K562 (cell line): ENCODE measurements around the gene CDYL. TPM values are rescaled to one million over a fixed set of nuclear protein-coding genes. Genes with fewer than 3 reads are reported as not detected.

Experiments used
- ARID3A ChIP-seq: IDR thresholded peaks from 2 replicates; pipeline ENCODE4 v1.6.1; 2012; ENCODE audit warnings: low read depth, low read length, improper control_type of control experiment, borderline replicate concordance
- ATF3 ChIP-seq, 2 experiments: fragments of 450-650 bp in 1 of 2; sonication (generic) in 1 of 2; formaldehyde crosslinking in 1 of 2; IDR thresholded peaks in 1 of 2; conservative IDR thresholded peaks in 1 of 2; 2 replicates each; pipeline versions ENCODE4 v1.6.1 to v1.8.1; 2016 to 2023; ENCODE audit warnings: mild to moderate bottlenecking in 2 of 2, moderate library complexity in 2 of 2, inconsistent platforms in 1 of 2, missing genetic modification reagents in 1 of 2
- BRF2 ChIP-seq: IDR thresholded peaks from 3 replicates; pipeline ENCODE4 v1.6.1; 2011; ENCODE audit warnings: borderline replicate concordance, mild to moderate bottlenecking; ENCODE audit not compliant: insufficient read length, insufficient read depth
- CBFA2T2 ChIP-seq: fragments of 450-650 bp; conservative IDR thresholded peaks from 2 replicates; pipeline ENCODE4 v1.6.1; 2017; ENCODE audit warnings: mild to moderate bottlenecking
- CBX1 ChIP-seq: sonication (generic); IDR thresholded peaks from 2 replicates; pipeline ENCODE4 v1.6.1; 2016; ENCODE audit warnings: antibody characterized with exemption, low read depth, mild to moderate bottlenecking
- CBX2 ChIP-seq: fragments of 200-600 bp; sonication (generic); IDR thresholded peaks from one replicate; pipeline ENCODE4 v1.6.1; 2012; ENCODE audit warnings: mild to moderate bottlenecking, low read length, inconsistent platforms; ENCODE audit not compliant: insufficient read depth, poor library complexity, severe bottlenecking
- CREB3 ChIP-seq: fragments of 450-650 bp; conservative IDR thresholded peaks from 2 replicates; pipeline ENCODE4 v1.6.1; 2016; ENCODE audit warnings: missing genetic modification characterization, low read depth, mild to moderate bottlenecking, missing compliant biosample characterization, moderate library complexity
- GTF2F1 ChIP-seq: IDR thresholded peaks from 2 replicates; pipeline ENCODE4 v1.6.1; 2011; ENCODE audit warnings: low read depth, low read length, improper control_type of control experiment
- HDAC8 ChIP-seq: fragments of 450-650 bp; IDR thresholded peaks from 2 replicates; pipeline ENCODE4 v1.6.1; 2016; ENCODE audit warnings: mild to moderate bottlenecking, missing genetic modification characterization, moderate library complexity, missing compliant biosample characterization
- HNRNPK ChIP-seq: fragments of 200-400 bp; formaldehyde crosslinking; IDR thresholded peaks from one replicate; pipeline ENCODE4 v1.6.1; 2018; ENCODE audit warnings: mild to moderate bottlenecking, low read depth, low read length; ENCODE audit not compliant: poor library complexity, severe bottlenecking
- NCOA1 ChIP-seq: fragments of 450-650 bp; IDR thresholded peaks from 2 replicates; pipeline ENCODE4 v1.6.1; 2016; ENCODE audit warnings: low read depth
- NCOA6 ChIP-seq: fragments of 450-650 bp; IDR thresholded peaks from 2 replicates; pipeline ENCODE4 v1.6.1; 2017; ENCODE audit warnings: mild to moderate bottlenecking
- SMARCA4 ChIP-seq: fragments of 450-650 bp; IDR thresholded peaks from 2 replicates; pipeline ENCODE4 v1.6.1; 2016
- SREBF2 ChIP-seq: sonication (generic); formaldehyde crosslinking; IDR thresholded peaks from 2 replicates; pipeline ENCODE4 v1.4.0; 2020; ENCODE audit warnings: mild to moderate bottlenecking, missing genetic modification reagents
- ZC3H4 ChIP-seq: sonication (generic); formaldehyde crosslinking; IDR thresholded peaks from 2 replicates; pipeline ENCODE4 v1.9.0; 2021; ENCODE audit warnings: missing genetic modification reagents, borderline replicate concordance
- ZNF512 ChIP-seq: IDR thresholded peaks from 2 replicates; pipeline ENCODE4 v1.6.1; 2016; ENCODE audit warnings: missing genetic modification characterization, missing compliant biosample characterization
- polyA plus RNA-seq, 8 experiments: library from polyadenylated mRNA; depleted of rRNA in 4 of 8; stranded (reverse) in 5 of 8; unstranded in 3 of 8; fragments of >200 nt; fragmentation: Nextera tagmentation in 2 of 8; fragmentation: Illumina TruSeq in 1 of 8; extraction: Ambion mirVana in 2 of 8; extraction: Trizol in 1 of 8; gene quantifications; 2 replicates each; pipeline versions ENCODE4 v1.2.1 to v1.2.3, GENCODE V29; 2011 to 2014; ENCODE audit warnings: inconsistent platforms in 1 of 8, missing spikeins in 1 of 8
- total RNA-seq, 7 experiments: library from RNA; depleted of rRNA in 6 of 7; stranded (reverse); fragments of >200 nt in 6 of 7; fragmentation: Illumina TruSeq in 2 of 7; extraction: Trizol in 2 of 7; gene quantifications; 2 replicates each; pipeline versions ENCODE4 v1.2.1 to v1.2.3, GENCODE V29; 2011 to 2021; ENCODE audit warnings: low replicate concordance in 1 of 7

The CDYL gene
- total and polyA plus RNA-seq, 9 of the 15 experiments (the other 6 are each of a cell fraction or from before 2014, with no cell fraction given): 8.1 to 45.8 (median 40.8) TPM

GRCh38 chr6:4941782-4942672, 165.8 kb downstream of the CDYL start (continued):
- peak; percentile 63; the same call in 1 of the 2 replicates for TF ChIP-seq ARID3A
- TF ChIP-seq NCOA1: peak; percentile 78; the same call in 1 of the 2 replicates
- no peak for TF ChIP-seq BRF2
- TF ChIP-seq CBX2: no peak
- TF ChIP-seq SMARCA4: peak; percentile 97
- peak; percentile 99 for TF ChIP-seq ATF3 (IDR thresholded peaks at IDR 0.05)
- TF ChIP-seq ATF3 (CRISPR knock-in tag; conservative IDR thresholded peaks at IDR 0.05): peak; percentile 86; the same call in 1 of the 2 replicates
- no peak for TF ChIP-seq SREBF2 (CRISPR knock-in tag)
- TF ChIP-seq CBX1: no peak
- no peak for TF ChIP-seq GTF2F1
- TF ChIP-seq HNRNPK: no peak
- no peak for TF ChIP-seq HDAC8 (tag)
- no peak for TF ChIP-seq NCOA6
- TF ChIP-seq ZNF512 (tag): no peak
- TF ChIP-seq ZC3H4 (CRISPR knock-in tag): no peak
- peak; percentile 98 for TF ChIP-seq CBFA2T2
- TF ChIP-seq CREB3 (tag): 0 out of 2 replicates have a peak, but pooled peaks have one; percentile 36
